GM18951 (cell line): ENCODE measurements around the gene NTNG1.
"Not testable (repeated sequence)": the region's sequence is repeated elsewhere in the genome, so short reads cannot be mapped to it uniquely, and the experiment has no call there.

ENCODE experiments used
- POLR2A ChIP-seq: IDR thresholded peaks from 4 replicates; pipeline ENCODE4 v1.6.1; 2011; ENCODE audit warnings: mild to moderate bottlenecking; ENCODE audit not compliant: insufficient read length, insufficient read depth; ENCODE audit errors: extremely low read depth
- in situ Hi-C: fragments of 300-500 bp; cut with MboI; formaldehyde crosslinking; loops from one replicate; pipeline ENCODE4 v1.12.0; 2022; ENCODE audit warnings: low sequenced_read_pairs, mixed read lengths, inconsistent platforms; ENCODE audit not compliant: unreplicated experiment

NTNG1 gene

GRCh38 chr1:107153014-107153413 lies 12.2 kb downstream of the NTNG1 start:
- TF ChIP-seq POLR2A = no peak
- in situ Hi-C loops = no loop called here

DNA sequence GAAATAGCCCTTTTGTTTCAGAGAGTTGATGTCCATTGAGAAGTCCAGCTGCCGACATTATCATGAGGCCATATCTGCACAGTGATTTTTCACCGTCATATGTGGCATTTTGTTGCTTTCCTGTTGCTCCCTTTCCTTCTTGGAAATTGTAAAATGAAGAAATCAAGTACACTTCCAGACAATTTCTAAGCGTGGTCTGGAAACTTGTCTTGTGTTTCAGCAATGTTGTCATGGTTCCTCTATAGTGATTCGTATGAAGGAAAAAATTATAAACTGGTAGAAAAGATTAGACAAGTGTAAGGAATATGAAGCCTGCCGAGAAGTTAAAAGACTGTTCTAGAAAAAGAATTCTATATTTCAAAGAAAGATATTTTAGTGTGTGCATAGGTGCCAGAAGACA lies 17.7 kb downstream of the NTNG1 start:
- in situ Hi-C loops = no loop called here

GRCh38 chr1:107158991-107159390 lies 18.2 kb downstream of the NTNG1 start:
- in situ Hi-C loops = no loop called here
- no peak for TF ChIP-seq POLR2A

More for the DNA sequence above, 17.7 kb downstream of the NTNG1 start:
- TF ChIP-seq POLR2A = no peak

GRCh38 chr1:107162745-107163144 lies 21.9 kb downstream of the NTNG1 start:
- in situ Hi-C loops = no loop called here
- TF ChIP-seq POLR2A = no peak

- in situ Hi-C loops = not testable (repeated sequence)
Measured at GRCh38 chr1:107164901-107165300, 24.1 kb downstream of the NTNG1 start.

GRCh38 chr1:107169615-107170014 lies 28.8 kb downstream of the NTNG1 start:
- in situ Hi-C loops = no loop called here
- no peak for TF ChIP-seq POLR2A

DNA sequence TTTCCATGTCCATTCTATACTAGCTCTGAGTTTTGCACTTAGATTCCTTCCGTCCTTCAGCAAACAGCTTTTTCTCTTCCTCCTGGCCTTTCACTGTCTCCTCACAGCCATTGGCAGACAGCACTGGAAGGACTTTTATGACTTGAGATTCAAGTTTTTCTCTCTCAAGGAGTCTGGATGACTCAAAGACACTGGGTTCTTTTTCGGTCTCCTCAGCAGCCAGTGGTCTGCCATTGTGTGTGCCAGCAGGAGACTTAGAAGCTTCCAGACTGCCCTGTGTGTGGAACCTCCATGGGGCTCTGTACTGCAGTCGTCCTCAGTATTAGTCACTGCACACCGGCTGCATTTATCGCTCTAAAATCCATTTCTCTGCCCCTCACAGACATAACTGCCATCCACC lies 30.5 kb downstream of the NTNG1 start:
- in situ Hi-C loops = no loop called here
- TF ChIP-seq POLR2A = no peak

DNA sequence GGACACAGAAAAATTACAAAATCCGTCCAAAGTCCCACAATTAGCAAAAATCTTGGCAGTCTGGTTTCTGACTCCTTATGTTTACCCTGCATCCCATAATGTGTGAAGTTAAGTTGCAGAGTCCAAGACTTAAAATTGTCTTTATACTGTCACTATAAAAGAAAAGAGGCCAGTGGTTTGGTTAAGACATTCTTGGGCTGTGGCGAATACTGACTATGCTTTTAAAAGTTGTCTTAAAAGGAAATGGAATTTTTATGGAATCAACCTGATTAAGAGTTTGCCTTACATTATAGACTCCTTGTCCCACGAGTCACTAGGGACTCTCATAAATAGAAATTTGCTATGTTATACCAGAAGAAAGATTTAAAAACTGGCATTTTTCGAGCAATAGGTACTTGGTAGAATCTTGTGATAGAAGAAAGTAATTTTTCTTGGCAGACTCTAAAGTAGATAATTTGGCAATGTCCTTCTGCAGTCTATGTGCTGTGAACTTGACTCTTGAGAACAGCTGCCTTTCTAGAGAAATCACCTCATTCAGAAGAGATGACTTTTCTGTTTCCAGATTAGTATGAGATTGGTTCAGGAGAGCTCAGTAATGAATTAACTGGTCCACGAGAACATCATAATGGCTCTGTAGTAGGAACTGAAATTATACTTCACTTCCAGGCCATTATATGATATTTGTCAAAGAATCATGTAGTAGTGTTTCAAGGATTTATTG lies 31.8 kb downstream of the NTNG1 start:
- no peak for TF ChIP-seq POLR2A
- in situ Hi-C loops = no loop called here

GRCh38 chr1:107175102-107175909 lies 34.5 kb downstream of the NTNG1 start:
- in situ Hi-C loops = loop anchor here (25.0 kb wide), 1 partner anchor 362 kb away; no protein-coding TSS in a partner anchor
- no peak for TF ChIP-seq POLR2A

DNA sequence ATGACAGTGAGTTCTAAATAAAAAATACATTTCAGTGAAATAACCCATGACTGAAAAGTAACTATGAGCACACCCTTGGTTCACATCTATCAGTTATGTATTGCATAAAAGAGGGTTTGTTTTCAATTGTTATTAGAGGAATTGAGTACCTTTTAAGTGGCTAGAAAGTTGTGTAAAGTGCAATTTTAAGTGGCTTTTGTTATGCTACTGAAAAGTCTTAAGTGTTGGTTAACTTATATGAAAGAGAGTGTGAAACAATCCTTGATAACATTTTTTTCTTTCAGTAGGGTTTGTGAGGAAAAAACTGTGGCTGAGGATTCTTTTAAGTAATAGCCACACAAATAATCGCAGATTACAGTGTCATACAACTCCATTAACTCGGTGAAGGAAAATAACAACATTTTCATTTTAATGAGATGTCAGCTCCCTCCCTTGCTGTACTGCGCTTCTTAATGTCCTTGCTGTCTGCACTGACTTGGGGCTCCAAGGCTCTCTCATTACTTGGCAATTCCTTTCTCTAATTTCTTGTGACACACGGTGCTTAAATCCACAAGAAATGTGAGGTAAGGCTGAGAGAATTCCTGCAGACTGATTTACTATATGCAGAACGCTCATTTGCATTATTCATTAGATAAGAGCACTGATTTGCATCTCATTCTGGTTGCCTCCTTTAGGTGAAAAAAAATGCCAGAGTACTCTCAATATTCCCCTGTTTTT lies 40.6 kb downstream of the NTNG1 start:
- no peak for TF ChIP-seq POLR2A
- in situ Hi-C loops = loop anchor here (25.0 kb wide), 1 partner anchor 356 kb away; no protein-coding TSS in a partner anchor

DNA sequence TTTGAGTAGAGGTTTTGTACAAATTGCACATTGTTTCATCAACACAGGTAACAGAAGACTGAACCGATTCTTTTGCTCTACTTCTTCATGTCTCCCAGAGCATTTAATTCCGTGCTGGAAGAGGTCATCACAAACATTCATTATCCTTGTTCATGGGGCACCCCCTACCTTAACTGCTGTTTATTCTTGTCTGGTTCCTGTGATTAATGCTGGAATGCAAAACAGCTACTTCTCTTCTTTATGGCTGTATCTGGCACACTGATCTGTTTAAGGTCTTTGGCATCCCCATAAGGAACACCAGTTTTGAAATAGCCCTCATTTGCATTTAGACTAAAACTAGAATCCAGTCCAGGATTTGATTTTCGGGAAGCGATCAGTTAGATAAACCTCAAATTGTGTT lies 42.2 kb downstream of the NTNG1 start:
- no peak for TF ChIP-seq POLR2A
- in situ Hi-C loops = loop anchor here (25.0 kb wide), 1 partner anchor 354 kb away; no protein-coding TSS in a partner anchor

- in situ Hi-C loops = loop anchor here (25.0 kb wide), 1 partner anchor 352 kb away; no protein-coding TSS in a partner anchor
Measured at GRCh38 chr1:107184888-107185287, 44.0 kb downstream of the NTNG1 start.

GRCh38 chr1:107187399-107187798 lies 46.6 kb downstream of the NTNG1 start:
- in situ Hi-C loops = loop anchor here (25.0 kb wide), 1 partner anchor 350 kb away; no protein-coding TSS in a partner anchor

More at GRCh38 chr1:107184888-107185287, 44.0 kb downstream of the NTNG1 start:
- no peak for TF ChIP-seq POLR2A

More at GRCh38 chr1:107187399-107187798, 46.6 kb downstream of the NTNG1 start:
- no peak for TF ChIP-seq POLR2A
